GM19452 (cell line): ENCODE measurements around the gene HAVCR2.
"Not testable (repeated sequence)": the region's sequence is repeated elsewhere in the genome, so short reads cannot be mapped to it uniquely, and the experiment has no call there.

Experiments used
- ATAC-seq: cut with Tn5 transposase; IDR thresholded peaks from one replicate; pipeline ENCODE4 v1.9.1; 2021; ENCODE audit not compliant: unreplicated experiment

The HAVCR2 gene

GRCh38 chr5:157047898-157048297, 60.9 kb downstream of the HAVCR2 start:
- ATAC-seq: no peak

GRCh38 chr5:157047016-157047415, 61.8 kb downstream of the HAVCR2 start:
- not testable (repeated sequence) for ATAC-seq

- ATAC-seq: no peak
Observed at GRCh38 chr5:157046041-157046440, 62.8 kb downstream of the HAVCR2 start.

GRCh38 chr5:157045601-157046000, 63.2 kb downstream of the HAVCR2 start:
- no peak for ATAC-seq

GRCh38 chr5:157038568-157039187, 70.2 kb downstream of the HAVCR2 start:
- peak; percentile 46 for ATAC-seq
